Mesendoderm (in vitro differentiated cells): ENCODE data around the gene SERPINA3.
"Not testable (repeated sequence)": the region's sequence is repeated elsewhere in the genome, so short reads cannot be mapped to it uniquely, and the experiment has no call there.

ENCODE experiments used
- DNase-seq: peaks from one replicate; pipeline ENCODE4 v3.0.0; 2013
- H2AK5ac ChIP-seq: 2 replicates; pipeline ENCODE4 v1.6.1; 2013; ENCODE audit warnings: low read length, inconsistent platforms
- H2BK120ac ChIP-seq: 2 replicates; pipeline ENCODE4 v1.6.1; 2013; ENCODE audit warnings: low read depth, mild to moderate bottlenecking, low read length, moderate library complexity, mixed read lengths
- H2BK15ac ChIP-seq: replicated peaks from 2 replicates; pipeline ENCODE4 v1.6.1; 2013; ENCODE audit warnings: low read depth, mild to moderate bottlenecking, moderate library complexity
- H2BK5ac ChIP-seq: 2 replicates; pipeline ENCODE4 v1.6.1; 2013; ENCODE audit warnings: low read length, inconsistent platforms
- H3K18ac ChIP-seq: 2 replicates; pipeline ENCODE4 v1.6.1; 2013; ENCODE audit warnings: mild to moderate bottlenecking, low read length, mixed read lengths
- H3K23ac ChIP-seq: one replicate; pipeline ENCODE4 v1.6.1; 2013; ENCODE audit warnings: low read length
- H3K27ac ChIP-seq: 2 replicates; pipeline ENCODE4 v1.5.1; 2013; ENCODE audit warnings: low read depth, mild to moderate bottlenecking, inconsistent platforms, low read length, moderate library complexity
- H3K27me3 ChIP-seq: 2 replicates; pipeline ENCODE4 v1.6.1; 2013; ENCODE audit warnings: low read length, control low read depth, mild to moderate bottlenecking, inconsistent platforms; ENCODE audit not compliant: insufficient read depth, poor library complexity
- H3K36me3 ChIP-seq: 2 replicates; pipeline ENCODE4 v1.6.1; 2013; ENCODE audit warnings: low read length, inconsistent platforms; ENCODE audit not compliant: control insufficient read depth, insufficient read depth
- H3K4ac ChIP-seq: one replicate; pipeline ENCODE4 v1.6.1; 2013; ENCODE audit warnings: low read depth, mild to moderate bottlenecking, low read length, moderate library complexity
- H3K4me1 ChIP-seq: 2 replicates; pipeline ENCODE4 v1.6.1; 2013; ENCODE audit warnings: low read depth, low read length, inconsistent platforms; ENCODE audit not compliant: control insufficient read depth
- H3K4me2 ChIP-seq: 2 replicates; pipeline ENCODE4 v1.6.1; 2013; ENCODE audit warnings: low read length
- H3K4me3 ChIP-seq: 2 replicates; pipeline ENCODE4 v1.5.1; 2013; ENCODE audit warnings: mild to moderate bottlenecking, low read length
- H3K56ac ChIP-seq: one replicate; pipeline ENCODE4 v1.6.1; 2013; ENCODE audit warnings: low read length
- H3K79me1 ChIP-seq: 2 replicates; pipeline ENCODE4 v1.6.1; 2013; ENCODE audit warnings: low read length, inconsistent platforms
- H3K79me2 ChIP-seq: 2 replicates; pipeline ENCODE4 v1.6.1; 2013; ENCODE audit warnings: mild to moderate bottlenecking, low read length; ENCODE audit not compliant: control insufficient read depth, insufficient read depth
- H3K9ac ChIP-seq: 2 replicates; pipeline ENCODE4 v1.6.1; 2013; ENCODE audit warnings: low read length, inconsistent platforms
- H4K5ac ChIP-seq: one replicate; pipeline ENCODE4 v1.6.1; 2013; ENCODE audit warnings: low read length
- H4K8ac ChIP-seq: one replicate; pipeline ENCODE4 v1.6.1; 2013; ENCODE audit warnings: low read depth, mild to moderate bottlenecking, control low read depth, low read length, moderate library complexity
- WGBS: extraction: QIAGEN DNeasy Blood & Tissue Kit; methylation state at CpG from one replicate; pipeline ENCODE4 v1.1.7; 2013; ENCODE audit warnings: low lambda C conversion rate, missing lambda C conversion rate; ENCODE audit not compliant: insufficient coverage; ENCODE audit errors: extremely low coverage; 5-methylcytosine and 5-hydroxymethylcytosine counted together

Gene SERPINA3

DNA sequence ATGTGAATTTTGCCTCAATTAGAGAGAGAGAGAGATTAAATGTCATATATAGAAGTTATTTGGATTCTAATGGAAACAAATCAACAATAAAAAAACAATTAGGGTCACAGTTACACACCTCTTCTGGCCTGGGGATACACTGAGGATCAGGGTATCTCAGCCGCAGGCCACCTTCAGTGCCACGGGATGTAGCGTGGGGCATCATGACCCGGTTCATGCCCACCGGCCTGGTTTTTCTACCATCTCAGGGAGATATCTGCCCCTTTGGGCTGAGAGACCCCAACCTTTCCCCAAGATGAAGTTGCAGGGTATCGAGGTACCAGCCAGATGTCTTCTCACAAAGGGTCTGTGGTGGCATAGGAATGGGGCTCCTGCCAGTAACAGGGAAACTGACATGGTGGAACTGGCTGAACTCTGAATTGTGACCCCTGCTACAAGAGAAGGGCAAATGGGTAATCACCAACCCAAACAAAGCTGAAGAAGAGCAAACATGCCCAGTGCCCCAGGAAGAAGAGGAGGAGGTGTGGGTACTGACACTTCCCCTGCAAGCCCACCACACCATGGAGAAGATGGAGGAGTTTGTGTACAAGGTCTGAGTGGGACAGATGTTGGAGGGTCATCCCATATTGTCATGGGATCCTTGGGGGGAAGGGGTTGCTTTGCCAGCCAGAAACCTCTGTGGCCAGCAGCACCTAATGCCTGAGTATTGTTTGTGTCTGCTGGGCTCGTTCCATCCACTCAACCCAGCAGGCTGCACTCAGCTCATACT is 19.5 kb downstream of the SERPINA3 start:
- no peak overlapping the region for H3K4me2 ChIP-seq
- no peak overlapping the region for H4K5ac ChIP-seq
- no peaks in the 10 kb centered on the region for H3K4me1 ChIP-seq
- no peaks in the 10 kb centered on the region for H3K79me2 ChIP-seq
- H2BK5ac ChIP-seq: no peak overlapping the region
- no peak overlapping the region for H3K4ac ChIP-seq
- no peaks in the 10 kb centered on the region for H3K36me3 ChIP-seq
- H3K27ac ChIP-seq: no peak overlapping the region
- no peak overlapping the region for H4K8ac ChIP-seq
- no peak for DNase-seq
- no peaks in the 10 kb centered on the region for H3K27me3 ChIP-seq
- H3K79me1 ChIP-seq: no peaks in the 10 kb centered on the region
- no peak overlapping the region for H3K18ac ChIP-seq
- no peak overlapping the region for H3K9ac ChIP-seq
- no CpG with 5 or more reads among the region's 7 CpGs for WGBS
- no peak overlapping the region for H3K56ac ChIP-seq
- H2BK120ac ChIP-seq: no peak overlapping the region
- no peak overlapping the region for H2AK5ac ChIP-seq
- no peak overlapping the region for H2BK15ac ChIP-seq
- no peak overlapping the region for H3K4me3 ChIP-seq
- H3K23ac ChIP-seq: no peak overlapping the region

DNA sequence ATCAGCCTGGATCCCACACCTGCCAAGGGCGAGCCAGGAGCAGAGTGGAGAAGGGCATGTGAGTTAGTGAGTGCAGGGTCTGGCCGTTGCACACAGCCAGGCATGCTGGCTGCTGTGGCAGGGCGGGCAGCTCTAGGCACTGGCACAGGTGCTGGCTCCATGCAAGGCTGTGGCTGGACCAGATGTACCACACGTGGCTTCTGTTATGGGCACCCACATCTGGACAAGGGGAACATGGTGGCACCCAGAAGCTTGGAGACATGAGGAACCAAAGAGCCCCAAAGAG is 20.1 kb downstream of the SERPINA3 start:
- H4K8ac ChIP-seq: no peak overlapping the region
- WGBS: no CpG with 5 or more reads among the region's 4 CpGs

DNA sequence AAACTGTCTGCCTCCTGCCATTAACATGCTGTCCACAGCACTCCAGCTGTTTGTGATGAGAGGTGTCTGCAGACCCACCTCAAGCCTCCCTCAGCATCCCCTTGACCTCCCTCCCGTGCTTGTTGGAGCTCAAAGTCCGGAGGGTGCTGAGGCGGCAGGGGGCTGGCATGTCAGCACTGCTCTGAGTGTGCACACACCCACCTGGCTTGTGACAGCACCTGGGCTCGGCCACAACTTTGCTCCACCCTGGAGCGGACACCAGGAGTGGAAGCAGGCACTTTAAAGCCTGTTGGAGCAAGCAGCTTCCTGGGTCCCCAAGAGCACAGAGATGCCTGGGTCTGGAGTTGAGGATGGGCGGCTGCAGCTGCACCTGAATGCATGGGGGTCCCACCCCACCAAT is 20.9 kb downstream of the SERPINA3 start:
- no peak overlapping the region for H3K27ac ChIP-seq
- no peak for DNase-seq
- no peak overlapping the region for H3K4me2 ChIP-seq
- no peak overlapping the region for H3K4me3 ChIP-seq
- no peak overlapping the region for H3K18ac ChIP-seq
- H2BK120ac ChIP-seq: no peak overlapping the region
- no peaks in the 10 kb centered on the region for H3K36me3 ChIP-seq
- no peaks in the 10 kb centered on the region for H3K4me1 ChIP-seq
- no peaks in the 10 kb centered on the region for H3K79me1 ChIP-seq
- H4K5ac ChIP-seq: no peak overlapping the region
- H2BK5ac ChIP-seq: no peak overlapping the region
- H2BK15ac ChIP-seq: no peak overlapping the region
- no peak overlapping the region for H3K4ac ChIP-seq
- H2AK5ac ChIP-seq: no peak overlapping the region
- WGBS: no CpG with 5 or more reads among the region's 6 CpGs
- H3K23ac ChIP-seq: no peak overlapping the region
- no peak overlapping the region for H3K56ac ChIP-seq
- H4K8ac ChIP-seq: no peak overlapping the region
- H3K79me2 ChIP-seq: no peaks in the 10 kb centered on the region
- no peaks in the 10 kb centered on the region for H3K27me3 ChIP-seq
- H3K9ac ChIP-seq: no peak overlapping the region

More for the DNA sequence above, 20.1 kb downstream of the SERPINA3 start:
- no peak overlapping the region for H3K56ac ChIP-seq
- no peak overlapping the region for H3K27ac ChIP-seq
- no peaks in the 10 kb centered on the region for H3K79me2 ChIP-seq
- no peak for DNase-seq
- H3K4ac ChIP-seq: no peak overlapping the region
- no peaks in the 10 kb centered on the region for H3K27me3 ChIP-seq
- H4K5ac ChIP-seq: no peak overlapping the region
- no peaks in the 10 kb centered on the region for H3K4me1 ChIP-seq
- no peak overlapping the region for H2AK5ac ChIP-seq
- H2BK5ac ChIP-seq: no peak overlapping the region
- no peak overlapping the region for H3K4me3 ChIP-seq
- no peak overlapping the region for H3K18ac ChIP-seq
- no peak overlapping the region for H3K23ac ChIP-seq
- no peak overlapping the region for H3K4me2 ChIP-seq
- H3K36me3 ChIP-seq: no peaks in the 10 kb centered on the region
- no peak overlapping the region for H2BK120ac ChIP-seq
- H2BK15ac ChIP-seq: no peak overlapping the region
- no peaks in the 10 kb centered on the region for H3K79me1 ChIP-seq
- no peak overlapping the region for H3K9ac ChIP-seq

DNA sequence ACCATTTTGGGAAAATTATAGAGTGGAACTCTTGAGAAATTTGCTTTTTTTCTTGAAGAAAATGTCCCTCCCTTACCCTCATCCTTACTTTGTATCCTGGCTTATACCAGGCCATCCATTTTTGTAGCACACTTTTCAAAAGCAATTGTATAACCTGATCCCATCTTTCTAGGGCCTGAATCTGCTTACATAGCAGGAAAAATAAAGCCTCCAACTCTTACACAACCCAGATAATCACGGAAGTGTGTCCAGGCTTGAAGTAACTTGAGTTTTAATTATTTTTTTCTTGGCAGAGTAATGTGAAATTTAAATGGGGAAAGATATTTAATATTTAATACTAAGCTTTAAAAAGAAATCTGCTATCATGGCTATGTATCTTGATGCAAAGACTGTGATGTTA is 23.0 kb downstream of the SERPINA3 start:
- Histone ChIP-seq H3K4me2 (no peak overlapping the region), H3K9ac (no peak overlapping the region), H3K4me3 (no peak overlapping the region), H2AK5ac (no peak overlapping the region), H3K4ac (no peak overlapping the region), H3K18ac (no peak overlapping the region), H3K27ac (no peak overlapping the region), H2BK120ac (no peak overlapping the region), H4K8ac (no peak overlapping the region), H3K79me2 (no peaks in the 10 kb centered on the region), H4K5ac (no peak overlapping the region), H3K36me3 (no peaks in the 10 kb centered on the region), H3K27me3 (no peaks in the 10 kb centered on the region), H3K4me1 (no peaks in the 10 kb centered on the region), H3K56ac (no peak overlapping the region), H2BK5ac (no peak overlapping the region), H3K79me1 (no peaks in the 10 kb centered on the region), H2BK15ac (no peak overlapping the region), H3K23ac (no peak overlapping the region)
- DNase-seq: no peak
- no CpG with 5 or more reads among the region's 1 CpG for WGBS

DNA sequence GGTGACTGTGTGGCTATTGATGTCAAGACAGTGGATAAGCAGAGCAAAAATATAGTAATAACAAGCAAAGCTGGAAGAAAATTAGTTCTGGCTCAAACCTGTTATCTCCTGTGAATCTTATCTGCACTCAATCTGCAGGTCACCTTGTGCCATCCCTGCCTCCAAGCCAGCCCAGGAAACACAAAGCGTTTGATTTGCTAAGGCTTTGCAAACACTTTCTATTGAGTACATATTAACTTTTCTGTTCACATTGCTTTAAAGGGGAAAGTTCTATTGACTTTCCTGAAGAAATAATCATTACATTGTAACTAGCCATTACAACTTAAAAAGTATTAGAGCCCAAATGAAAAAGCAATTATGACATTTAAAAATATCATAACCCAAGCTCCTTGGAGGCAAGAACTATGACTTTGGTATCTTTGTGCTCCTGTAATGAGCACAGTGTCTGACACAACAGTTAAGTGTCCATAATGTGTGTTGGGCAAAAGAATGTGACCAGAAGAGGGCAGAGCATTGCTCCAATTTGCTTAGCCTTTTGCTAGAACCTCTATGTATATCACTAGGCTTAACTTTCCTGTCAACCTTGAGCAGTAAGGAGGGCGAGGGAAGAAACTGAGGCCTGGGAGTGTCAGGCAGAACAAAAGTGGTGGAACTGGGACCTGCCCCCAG is 24.7 kb downstream of the SERPINA3 start:
- Histone ChIP-seq H3K18ac (no peak overlapping the region), H3K27ac (no peak overlapping the region), H3K9ac (no peak overlapping the region), H3K4ac (no peak overlapping the region), H3K4me1 (no peaks in the 10 kb centered on the region), H2BK15ac (no peak overlapping the region), H3K56ac (no peak overlapping the region), H3K79me1 (no peaks in the 10 kb centered on the region), H4K8ac (no peak overlapping the region), H3K27me3 (no peaks in the 10 kb centered on the region), H2BK120ac (no peak overlapping the region), H2AK5ac (no peak overlapping the region), H3K4me2 (no peak overlapping the region), H3K23ac (no peak overlapping the region), H3K36me3 (no peaks in the 10 kb centered on the region), H3K4me3 (no peak overlapping the region), H4K5ac (no peak overlapping the region), H2BK5ac (no peak overlapping the region), H3K79me2 (no peaks in the 10 kb centered on the region)
- DNase-seq: peak; percentile 29
- no CpG with 5 or more reads among the region's 2 CpGs for WGBS

DNA sequence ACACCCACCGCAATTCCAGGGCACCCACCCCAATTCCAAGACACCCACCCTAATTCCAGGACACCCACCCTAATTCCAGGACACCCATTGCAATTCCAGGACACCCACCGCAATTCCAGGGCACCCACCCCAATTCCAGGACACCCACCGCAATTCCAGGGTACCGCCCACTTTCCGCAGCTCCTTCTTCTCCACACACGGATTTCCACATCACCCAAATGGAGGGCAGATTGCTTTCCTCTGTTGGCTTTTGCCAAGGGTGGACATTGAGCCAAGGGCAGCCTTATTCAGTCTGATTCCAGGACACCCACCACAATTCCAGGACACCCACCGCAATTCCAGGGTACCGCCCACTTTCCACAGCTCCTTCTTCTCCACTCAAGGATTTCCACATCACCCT is 25.6 kb downstream of the SERPINA3 start:
- H3K23ac ChIP-seq, H2BK120ac ChIP-seq, H3K79me2 ChIP-seq, H3K4me1 ChIP-seq, H4K5ac ChIP-seq, H3K27me3 ChIP-seq, H2AK5ac ChIP-seq, H3K4ac ChIP-seq, DNase-seq, H3K4me3 ChIP-seq, H2BK15ac ChIP-seq, H3K36me3 ChIP-seq, H2BK5ac ChIP-seq, H3K4me2 ChIP-seq, H3K9ac ChIP-seq, H3K79me1 ChIP-seq, H3K27ac ChIP-seq, H3K18ac ChIP-seq, H3K56ac ChIP-seq, H4K8ac ChIP-seq: not testable (repeated sequence)
- no CpG with 5 or more reads among the region's 8 CpGs for WGBS
